HL-60/S4 treated with phorbol 12-myristate 13-acetate at 8.2 ng/mL for 4 days and 3 days (cell line): ENCODE data around the gene ZNF239.
"Not testable (repeated sequence)": the region's sequence is repeated elsewhere in the genome, so short reads cannot be mapped to it uniquely, and the experiment has no call there.

Experiments
- in situ Hi-C: fragments of 300-500 bp; cut with MboI; formaldehyde crosslinking; loops from 2 replicates; pipeline ENCODE4 v1.15.0; 2022; ENCODE audit warnings: low sequenced_read_pairs

Gene ZNF239

DNA sequence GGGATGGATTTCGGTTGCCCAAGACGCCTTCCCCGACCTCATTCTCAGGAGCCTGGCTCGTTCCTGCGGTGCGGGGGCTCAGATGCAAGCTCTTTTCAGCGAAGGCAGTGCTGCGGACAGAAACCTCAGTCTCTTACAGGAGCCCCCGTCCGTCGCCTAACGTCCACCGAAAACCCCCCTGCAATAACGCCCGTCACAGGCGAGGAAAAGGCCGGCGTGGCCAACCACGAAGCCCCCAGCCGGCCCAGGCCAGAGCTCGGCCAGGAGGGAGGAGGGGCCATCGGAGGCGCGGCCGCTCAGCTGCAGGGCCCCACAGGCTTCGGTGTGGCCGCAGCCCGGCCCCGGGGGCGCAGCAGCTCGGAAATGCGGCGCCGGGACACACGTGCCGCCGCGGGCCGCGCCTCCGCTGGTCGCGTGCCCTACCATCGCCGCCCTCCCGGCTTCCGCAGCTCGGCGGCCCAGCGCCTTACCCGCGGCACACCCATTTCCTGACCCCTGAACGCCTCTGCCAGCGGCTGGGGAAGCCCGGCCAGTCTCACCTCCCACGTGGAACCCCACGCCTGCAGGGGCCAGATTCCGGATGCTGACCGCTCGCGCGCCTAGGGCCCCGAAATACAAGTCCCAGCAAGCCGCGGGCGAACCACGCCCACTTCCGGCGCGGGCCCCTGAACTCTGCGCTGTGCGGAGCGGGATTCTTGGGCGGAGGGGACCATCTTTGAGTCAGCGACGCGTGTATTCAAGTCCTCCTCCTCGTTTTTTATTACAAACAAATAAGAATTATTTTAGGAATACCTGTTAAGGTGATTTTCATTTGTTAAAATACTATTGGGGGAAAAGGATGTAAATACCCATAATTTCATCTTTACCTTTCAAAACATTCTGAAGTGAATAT lies at the start of gene ZNF239:
ZNF239 (minus strand) TSS at position 616 of the 892 bp plus-strand sequence. CDS start 16,537 bp downstream, outside the sequence.
- in situ Hi-C loops = no loop called here

DNA sequence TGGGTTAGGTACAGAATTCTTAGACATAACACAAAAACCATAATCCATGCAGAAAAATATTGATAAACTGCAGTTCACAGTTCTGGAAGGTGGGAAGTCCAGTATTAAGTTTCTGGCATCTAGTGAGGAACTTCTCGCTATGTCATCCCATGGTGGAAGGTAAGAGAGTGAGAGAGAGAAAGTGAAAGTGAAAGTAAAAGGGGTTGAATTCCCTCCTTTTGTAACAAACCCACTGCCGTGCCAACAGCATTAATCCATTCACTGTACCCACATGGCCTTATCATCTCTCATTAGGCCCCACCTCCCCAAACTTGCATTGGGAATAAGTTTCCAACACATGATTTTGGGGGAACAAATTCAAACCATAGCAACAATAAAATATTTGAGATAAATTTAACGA lies 48.9 kb upstream of the ZNF239 start:
- in situ Hi-C loops = no loop called here

DNA sequence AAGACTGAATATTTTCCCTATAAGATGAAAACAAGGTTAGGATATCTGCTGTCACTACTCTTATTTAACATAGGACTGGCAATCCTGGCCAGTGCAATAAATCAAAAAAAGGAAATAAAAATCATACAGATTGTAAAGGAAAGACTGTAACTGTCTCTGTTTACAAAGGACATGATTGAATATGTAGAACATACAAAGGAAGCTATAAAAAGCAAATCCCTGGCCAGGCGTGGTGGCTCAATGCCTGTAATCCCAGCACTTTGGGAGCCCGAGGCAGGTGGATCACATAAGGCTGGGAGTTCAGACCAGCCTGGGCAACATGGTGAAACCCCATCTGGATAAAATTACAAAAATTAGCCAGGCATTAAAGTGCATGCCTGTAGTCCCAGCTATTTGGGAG lies 47.6 kb upstream of the ZNF239 start:
- in situ Hi-C loops = no loop called here

DNA sequence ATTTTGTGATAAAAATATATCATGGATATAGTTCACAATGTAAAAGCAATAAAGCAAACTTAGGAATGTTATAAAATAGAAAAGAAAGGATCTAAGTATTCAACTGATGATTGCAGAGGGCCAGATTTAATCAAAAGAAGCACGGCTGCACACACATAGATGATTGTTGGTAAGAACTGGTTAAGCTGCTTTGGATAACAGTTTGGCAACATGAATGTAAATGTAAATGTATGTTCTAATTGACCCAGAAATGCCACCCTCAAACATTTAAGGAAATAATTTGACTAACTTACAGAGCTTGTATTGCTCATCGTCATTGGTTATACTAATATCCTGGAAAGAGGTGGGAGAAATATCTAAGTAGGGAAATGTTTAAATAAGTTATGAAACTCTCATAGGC lies 45.0 kb upstream of the ZNF239 start:
- in situ Hi-C loops = no loop called here

DNA sequence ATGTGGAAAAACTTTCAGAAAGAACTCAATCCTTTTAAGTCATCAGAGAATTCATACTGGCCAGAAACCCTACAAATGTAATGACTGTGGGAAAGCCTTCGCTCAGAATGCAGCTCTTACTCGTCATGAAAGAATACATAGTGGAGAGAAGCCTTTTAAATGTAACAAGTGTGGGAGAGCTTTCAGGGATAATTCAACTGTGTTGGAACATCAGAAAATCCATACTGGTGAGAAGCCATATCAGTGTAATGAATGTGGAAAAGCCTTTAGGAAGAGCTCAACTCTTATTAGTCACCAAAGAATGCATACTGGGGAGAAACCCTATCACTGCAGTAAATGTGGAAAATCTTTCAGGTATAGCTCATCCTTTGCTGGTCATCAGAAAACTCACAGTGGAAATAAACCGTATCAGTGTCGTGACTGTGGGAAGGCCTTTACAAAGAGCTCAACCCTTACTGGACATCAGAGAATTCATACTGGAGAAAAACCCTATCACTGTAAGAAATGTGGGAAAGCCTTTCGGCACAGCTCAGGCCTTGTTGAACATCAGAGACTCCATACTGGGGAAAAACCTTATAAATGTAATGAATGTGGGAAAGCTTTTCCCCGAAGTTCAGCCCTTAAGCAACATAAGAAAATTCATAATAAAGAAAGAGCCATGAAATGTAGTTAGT lies 42.4 kb upstream of the ZNF239 start:
- in situ Hi-C loops = no loop called here

DNA sequence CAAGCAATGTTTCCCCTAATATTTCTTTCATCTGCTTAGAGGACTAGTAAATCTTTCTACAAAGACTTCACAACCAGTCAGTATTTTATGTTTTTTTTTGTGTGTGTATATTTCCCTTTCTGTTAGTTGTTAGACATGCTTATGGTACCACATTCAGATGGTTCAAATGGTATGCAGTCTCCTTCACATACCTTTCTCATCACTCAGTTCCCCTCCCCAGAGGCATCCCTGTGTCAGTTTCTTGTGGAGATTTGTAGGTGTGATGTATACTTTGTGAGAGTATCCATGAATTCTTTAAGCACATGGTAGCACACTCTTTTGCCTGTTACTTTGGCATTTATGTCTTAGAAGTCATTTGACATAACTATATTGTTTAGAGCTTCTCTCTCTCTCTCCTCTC lies 36.2 kb upstream of the ZNF239 start:
- in situ Hi-C loops = no loop called here

DNA sequence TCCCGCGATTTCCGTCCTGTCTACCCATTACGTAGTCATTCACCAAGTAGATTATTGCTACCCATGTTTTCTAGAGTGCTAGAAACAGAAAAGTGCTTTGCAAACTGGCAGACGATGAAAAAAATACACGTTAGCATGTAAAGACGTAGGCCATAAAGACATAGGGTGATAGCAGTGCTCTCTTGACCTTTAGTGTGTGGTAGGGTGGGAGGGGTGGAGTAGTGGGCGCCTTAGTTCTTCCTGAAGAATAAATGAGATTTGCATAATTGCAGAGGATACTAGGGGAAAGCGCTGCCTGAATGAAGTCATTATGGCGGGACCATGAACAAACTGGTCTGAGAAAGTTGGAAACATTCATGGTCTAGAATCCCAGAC lies 32.8 kb upstream of the ZNF239 start:
- in situ Hi-C loops = no loop called here

DNA sequence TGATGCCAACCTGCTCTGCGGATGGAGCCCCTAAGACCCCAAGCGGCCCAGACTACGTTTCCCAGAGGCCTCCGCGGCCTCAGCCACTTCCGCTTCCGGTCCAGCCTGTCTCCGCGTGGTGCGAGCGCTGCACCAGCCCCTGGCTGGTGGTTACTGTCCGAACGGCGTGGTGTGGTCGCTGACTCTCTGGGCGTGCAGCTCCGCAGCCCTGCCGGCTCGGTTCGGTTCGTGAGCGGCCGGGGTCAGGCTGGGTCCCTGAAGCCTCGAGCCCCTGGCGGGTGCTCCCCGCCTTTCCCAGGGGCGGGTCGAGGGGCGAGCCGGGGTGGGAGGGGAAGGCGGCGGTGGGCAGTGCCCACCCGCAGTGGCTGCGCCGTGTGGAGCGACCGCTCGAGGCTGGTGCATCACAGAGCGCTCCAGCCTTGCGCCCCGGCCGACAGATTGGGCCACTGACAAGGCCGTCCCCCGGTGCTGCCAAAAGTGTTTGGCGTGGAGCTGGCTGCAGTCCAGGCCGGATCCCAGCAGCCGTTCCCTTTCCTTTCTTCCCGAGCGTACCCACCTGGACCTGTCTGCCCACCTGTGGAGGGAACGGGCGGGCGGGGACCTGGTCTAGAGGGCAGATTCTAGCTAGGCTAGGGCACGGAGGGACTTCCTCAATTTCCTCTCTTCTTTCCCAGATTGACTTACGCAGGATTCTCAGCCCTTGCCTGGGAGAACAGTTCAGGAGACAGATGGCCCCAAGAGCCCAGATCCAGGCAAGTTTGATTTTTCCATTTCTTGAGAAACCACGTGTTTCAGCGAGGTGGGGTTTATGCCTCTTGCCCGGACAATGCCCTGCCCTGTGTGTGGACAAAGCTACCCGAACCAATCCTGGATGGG lies 32.1 kb upstream of the ZNF239 start, which contains the start of gene ZNF485:
ZNF485 (plus strand) TSS at position 116 of the 876 bp plus-strand sequence; CDS start at position 729, 613 bp downstream.
- in situ Hi-C loops = no loop called here

DNA sequence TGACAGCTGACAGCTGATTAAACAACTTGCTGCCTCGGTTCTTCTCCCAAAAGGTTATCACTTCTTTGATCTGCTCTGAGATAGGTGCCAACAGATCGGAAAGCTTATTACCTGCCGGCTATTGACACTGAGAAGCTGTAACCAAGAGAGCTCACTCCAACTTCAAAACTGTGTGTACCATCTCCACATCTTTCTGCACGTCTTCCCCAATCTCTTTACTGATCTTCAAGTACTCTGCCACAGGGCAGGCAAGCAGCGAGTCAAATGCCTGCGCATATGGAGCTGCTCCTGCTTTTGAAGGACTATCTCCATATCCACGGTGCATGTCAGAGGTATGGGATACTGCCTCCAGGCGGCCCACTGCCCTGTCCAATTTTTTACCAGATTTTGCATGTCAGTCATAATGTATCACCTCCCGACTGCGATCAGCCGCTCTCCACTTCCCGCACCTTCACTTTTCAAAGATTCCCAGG lies 31.5 kb upstream of the ZNF239 start:
- in situ Hi-C loops = no loop called here

DNA sequence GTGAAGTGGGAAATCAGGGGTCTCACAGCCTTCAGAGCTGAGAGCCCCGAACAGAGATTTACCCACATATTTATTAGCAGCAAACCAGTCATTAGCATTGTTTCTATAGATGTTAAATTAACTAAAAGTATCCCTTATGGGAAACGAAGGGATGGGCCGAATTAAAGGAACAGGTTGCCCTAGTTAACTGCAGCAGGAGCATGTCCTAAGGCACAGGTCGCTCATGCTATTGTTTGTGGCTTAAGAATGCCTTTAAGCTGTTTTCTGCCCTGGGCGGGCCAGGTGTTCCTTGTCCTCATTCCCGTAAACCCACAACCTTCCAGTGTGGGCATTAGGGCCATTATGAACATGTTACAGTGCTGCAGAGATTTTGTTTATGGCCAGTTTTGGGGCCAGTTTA lies 27.2 kb upstream of the ZNF239 start:
- in situ Hi-C loops = not testable (repeated sequence)

DNA sequence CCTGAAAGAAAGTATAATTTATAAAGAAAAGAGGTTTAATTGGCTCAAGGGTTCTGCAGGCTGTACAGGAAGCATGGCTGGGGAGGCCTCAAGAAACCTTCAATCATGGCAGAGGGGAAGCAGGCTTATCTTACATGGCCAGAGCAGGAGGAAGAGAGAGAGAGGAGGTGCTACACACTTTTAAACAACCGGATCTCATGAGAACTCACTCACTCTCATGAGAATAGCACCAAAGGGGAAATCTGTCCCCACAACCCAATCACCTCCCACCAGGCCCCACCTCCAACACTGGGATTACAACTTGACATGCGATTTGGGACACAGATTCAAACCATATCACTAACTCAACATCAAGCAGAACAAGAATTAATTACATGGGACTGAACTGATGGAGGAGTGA lies 24.9 kb upstream of the ZNF239 start:
- in situ Hi-C loops = no loop called here

DNA sequence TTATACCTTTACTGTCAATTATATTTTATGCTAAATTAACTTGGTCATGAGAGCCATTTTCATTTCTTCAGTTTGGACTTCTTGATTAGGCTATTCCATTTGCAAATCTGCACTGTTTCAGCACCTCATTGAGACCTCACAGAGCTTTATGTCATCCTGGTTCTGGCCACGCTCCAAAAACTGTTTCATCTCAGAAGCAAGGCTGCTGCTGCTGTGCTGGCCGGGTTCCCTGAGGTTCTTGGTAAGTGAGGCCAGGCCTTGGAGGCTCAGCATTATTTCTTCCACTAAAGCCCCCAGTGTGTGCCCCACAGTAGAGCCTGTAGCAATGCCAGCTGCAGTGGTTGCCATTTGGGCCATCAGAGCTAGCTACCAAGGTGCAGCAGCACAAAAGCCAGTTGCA lies 24.0 kb upstream of the ZNF239 start:
- in situ Hi-C loops = no loop called here

DNA sequence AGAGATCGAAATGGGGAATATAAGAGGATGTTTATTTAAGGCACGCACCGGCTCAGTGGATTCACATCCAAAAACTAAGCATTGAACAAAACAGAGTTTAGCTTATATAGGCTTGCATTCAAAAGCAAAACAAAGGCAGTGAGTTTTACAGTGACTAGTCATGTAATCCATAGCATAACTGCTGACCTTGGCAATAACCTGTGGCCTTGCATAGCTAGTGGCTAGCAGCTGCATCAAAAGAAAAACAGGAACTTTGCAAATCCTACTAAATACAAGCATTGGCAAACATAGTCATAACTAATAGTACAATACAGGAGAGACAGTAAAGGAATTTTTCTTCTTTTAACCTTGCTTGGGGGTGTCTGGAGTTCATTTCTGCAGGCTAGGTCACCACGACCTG lies 22.1 kb upstream of the ZNF239 start:
- in situ Hi-C loops = no loop called here

DNA sequence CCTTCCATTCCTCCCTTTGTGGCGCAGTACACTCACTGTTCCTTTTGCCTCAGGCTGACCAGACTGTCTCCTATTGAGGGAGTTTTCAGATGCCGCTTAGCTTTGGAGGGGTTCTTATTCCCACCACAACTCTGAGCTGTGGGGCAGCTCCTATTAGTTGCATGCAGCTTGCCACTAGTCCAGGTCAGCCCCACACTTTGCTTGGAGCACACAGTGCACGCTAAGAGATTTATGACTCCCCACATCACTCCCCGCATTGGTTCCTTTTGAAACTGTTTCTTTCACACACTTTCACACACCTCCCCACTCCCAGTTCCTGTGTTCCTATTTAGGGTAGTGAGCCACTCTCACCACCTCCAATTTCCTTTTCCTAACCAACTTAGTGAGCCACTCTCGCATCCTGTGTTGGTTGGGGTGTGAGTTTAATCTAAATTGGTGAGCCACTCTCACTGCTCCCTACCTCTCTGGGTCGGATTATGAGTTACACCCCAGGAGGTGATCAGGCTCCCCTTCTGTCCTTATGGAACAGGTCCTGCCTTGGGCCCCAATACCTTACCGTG lies 21.4 kb upstream of the ZNF239 start:
- in situ Hi-C loops = no loop called here

DNA sequence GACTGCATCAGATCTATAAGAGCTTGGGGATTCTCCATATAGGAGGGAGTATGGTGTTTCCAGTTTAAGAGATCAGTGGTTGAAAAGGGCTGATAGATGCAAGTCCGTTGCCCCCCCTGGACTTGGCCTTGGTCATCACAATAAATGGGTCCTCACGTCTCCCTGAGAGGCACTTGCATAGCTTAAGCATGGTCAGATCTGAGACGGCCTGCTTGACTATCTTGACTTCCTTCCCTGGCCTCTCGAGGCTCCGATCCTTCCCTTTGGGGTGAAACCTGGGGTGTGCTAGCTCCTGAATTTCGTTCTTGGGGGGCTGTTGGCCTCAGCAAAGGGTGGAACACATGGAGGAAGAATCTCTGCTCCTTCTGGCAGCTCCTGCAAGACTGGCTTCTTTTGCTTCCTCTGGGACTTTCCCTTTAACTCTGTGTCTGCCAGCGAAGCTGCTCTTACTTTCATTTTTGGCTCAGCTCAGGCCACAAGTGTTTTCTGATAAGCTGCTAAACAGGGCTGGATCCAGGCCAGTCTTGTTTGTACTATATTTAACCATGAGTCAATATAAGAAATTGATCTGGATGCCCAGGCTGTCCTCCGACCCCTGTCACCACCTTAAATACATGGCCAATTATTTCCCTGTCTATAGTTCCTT lies 20.7 kb upstream of the ZNF239 start:
- in situ Hi-C loops = no loop called here

DNA sequence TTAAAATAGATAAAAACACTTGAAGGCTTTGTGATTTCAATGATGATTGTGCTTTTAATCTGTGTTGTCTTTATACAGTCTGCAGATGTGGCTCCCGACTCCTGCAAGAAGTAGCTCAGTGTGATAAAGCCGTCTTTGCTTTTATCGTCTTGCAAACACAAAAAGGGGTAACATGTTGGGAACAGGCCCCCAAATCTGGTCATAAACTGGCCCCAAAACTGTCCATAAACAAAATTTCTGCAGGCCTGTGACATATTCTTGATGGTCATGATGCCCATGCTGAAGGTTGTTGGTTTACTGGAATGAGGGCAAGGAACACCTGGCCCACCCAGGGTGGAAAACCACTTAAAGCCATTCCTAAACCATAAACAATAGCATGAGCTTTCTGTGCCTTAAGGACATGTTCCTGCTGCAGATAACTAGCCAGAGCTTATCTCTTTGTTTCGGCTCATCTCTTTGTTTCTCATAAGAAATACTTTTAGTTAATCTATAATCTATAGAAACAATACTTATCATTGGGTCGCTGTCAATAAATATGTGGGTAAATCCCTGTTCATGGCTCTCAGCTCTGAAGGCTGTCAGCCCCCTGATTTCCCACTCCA lies 17.0 kb upstream of the ZNF239 start:
- in situ Hi-C loops = no loop called here

DNA sequence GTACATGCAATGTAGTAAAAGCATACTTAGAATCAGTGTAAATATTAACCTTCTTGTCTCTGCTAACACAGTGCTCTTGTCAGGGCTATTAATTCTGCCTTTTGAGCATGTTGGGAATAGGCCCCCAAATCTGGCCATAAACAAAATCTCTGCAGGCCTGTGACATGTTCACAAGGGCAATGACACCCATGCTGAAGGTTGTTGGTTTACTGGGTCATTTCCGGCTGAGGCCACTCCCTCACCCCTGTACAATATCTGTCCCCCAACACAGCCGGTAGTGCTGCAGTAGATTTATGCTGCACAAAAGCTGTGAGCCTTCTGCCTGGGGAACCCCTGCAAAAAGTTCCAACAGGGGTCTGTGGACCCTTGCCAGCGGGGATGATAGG lies 12.3 kb upstream of the ZNF239 start:
- in situ Hi-C loops = not testable (repeated sequence)

DNA sequence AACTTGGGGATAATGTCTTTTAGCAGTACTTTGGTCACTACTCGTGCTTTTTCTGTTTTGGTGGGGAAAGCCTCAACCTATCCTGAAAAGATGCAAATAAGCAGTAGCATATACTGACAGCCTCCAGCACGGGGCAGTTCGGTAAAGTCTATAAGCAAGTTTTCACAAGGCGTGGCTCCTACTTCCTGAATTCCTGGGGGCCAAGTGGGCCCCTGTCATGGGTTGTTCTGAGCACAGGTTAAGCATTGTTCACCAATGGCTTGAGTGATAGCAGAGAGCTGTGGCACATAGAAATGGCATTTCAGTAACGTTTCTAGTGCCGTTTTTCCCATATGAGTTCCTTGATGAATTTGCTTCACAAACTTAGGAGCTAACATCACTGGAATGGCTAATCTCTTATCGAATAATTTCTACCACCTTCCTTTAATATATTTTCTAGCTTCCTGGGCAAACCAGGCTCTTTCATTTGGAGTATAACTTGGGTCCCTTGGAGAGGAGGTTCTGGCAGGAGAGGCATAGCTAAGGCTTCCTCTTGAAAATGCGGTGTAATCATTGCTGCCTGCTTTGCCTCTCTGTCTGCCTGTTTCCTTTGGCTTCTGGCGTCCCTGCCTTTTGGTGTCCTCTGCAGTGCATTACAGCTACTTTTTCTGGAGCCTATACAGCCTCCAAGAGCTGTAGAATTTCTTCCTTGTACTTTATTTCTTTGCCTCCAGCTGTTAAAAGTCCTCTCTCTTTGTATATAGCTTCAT lies 11.7 kb upstream of the ZNF239 start:
- in situ Hi-C loops = no loop called here

DNA sequence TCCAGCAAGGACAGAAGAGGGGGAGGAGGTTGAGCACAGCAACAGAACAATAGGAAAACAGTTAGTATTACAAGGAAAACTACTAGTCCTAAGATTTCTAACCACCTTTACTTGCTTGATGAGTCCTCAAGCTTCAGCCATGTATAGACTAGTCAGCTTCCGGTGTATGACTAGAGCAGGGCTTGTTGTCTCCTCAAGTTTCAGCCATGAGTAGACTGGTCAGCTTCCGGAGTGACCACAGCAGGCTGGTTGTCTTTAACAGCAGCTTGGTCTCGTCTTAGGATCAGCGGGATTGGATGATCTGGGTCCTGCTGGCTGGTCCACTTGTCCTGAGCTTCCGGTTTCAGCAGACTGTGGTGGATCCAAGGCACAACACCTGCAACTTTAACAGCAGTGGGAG lies 10.6 kb upstream of the ZNF239 start:
- in situ Hi-C loops = no loop called here
